Iris pigment epithelial cell (primary cell): ENCODE data around the gene DXO.
"Not testable (repeated sequence)": the region's sequence is repeated elsewhere in the genome, so short reads cannot be mapped to it uniquely, and the experiment has no call there.

Source experiments
- DNase-seq: peaks from one replicate; pipeline ENCODE4 v3.0.0-alpha.2; 2011; ENCODE audit warnings: low read depth

Gene DXO

DNA sequence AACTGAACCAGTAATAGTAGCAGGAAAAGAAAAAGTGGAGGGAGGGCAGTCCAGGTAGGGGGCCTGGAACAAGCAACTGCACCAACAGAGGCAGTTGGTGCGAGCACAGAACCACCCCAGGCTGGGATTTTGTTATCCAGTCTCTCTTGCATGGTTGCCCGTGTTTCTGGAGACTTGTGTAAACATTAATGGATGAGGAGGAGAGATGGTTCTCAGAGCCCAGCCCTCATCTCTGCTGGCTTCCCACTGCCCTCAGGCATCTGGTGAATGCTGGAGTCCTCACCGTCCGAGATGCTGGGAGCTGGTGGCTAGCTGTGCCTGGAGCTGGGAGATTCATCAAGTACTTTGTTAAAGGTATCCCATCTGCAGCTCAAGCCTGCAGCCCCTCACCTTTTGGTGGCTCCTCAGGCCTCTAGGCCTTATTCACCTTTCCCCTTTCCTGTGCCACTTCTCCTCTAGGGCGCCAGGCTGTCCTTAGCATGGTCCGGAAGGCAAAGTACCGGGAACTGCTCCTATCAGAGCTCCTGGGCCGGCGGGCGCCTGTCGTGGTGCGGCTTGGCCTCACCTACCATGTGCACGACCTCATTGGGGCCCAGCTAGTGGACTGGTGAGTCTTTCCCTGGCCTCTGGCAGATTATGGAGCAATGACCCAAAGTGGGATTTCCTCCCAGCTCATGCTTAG, 8.4 kb upstream of the DXO start:
- DNase-seq, result not testable (repeated sequence)

GRCh38 chr6:31979238-31979898, 7.4 kb upstream of the DXO start:
- DNase-seq, result no peak

DNA sequence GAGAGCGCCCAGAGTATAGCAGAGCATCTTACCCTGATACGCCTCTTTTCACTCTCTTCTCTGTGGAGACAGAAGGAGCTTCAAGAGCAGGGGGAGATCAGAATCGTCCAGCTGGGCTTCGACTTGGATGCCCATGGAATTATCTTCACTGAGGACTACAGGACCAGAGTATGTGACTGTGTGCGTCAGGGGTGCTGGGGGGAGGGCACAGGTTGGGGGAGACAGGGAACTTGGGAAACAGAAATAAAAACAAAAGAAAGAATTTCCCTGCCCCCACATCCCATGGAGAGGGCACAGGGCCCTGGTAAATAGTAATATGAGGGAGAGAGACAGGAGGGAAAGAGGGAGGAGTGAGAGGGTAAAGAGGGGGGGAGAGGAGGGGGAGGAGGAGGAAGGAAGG, 6.9 kb upstream of the DXO start:
- DNase-seq, result no peak

DNA sequence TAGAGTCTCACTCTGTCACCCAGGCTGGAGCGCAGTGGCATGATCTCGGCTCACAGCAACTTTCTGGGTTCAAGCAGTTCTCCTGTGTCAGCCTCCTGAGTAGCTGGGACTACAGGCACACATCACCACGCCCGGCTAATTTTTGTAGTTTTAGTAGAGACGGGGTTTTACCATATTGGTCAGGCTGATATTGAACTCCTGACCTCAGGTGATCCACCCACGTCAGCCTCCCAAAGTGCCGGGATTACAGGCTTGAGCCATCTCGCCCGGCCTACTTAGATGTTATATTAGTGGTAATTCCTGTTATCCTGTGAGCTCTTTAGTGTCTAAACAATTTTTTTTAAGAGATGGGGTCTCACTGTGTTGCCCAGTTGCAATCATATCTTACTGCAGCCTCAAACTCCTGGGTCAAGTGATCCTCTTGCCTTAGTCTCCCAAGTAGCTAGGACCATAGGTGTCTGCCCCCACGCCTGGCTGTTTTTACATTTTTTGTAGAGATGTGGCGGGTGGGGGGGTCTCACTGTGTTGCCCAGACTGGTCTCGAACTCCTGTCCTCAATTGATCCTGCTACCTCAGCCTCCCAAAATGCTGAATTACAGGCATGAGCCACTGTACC, 6.0 kb upstream of the DXO start:
- DNase-seq, result no peak

DNA sequence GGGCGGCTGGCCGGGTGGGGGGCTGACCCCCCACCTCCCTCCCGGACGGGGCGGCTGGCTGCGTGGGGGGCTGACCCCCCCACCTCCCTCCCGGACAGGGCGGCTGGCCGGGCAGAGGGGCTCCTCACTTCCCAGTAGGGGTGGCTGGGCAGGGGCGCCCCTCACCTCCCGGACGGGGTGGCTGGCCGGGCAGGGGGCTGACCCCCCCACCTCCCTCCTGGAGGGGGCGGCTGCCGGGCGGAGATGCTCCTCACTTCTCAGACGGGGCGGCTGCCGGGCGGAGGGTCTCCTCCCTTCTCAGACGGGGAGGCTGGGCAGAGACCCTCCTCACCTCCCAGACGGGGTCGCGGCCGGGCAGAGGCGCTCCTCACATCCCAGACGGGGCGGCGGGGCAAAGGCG, 4.1 kb upstream of the DXO start:
- DNase-seq, result not testable (repeated sequence)

GRCh38 chr6:31972709-31973350, 892 bp upstream of the DXO start:
- peak; percentile 80 for DNase-seq

- no peak for DNase-seq
Observed at GRCh38 chr6:31971279-31971992, 502 bp downstream of the DXO start.

- DNase-seq, result no peak
Observed at GRCh38 chr6:31970604-31971271, 1.2 kb downstream of the DXO start.

GRCh38 chr6:31969712-31970603, 2.0 kb downstream of the DXO start:
- DNase-seq, result peak; percentile 68

DNA sequence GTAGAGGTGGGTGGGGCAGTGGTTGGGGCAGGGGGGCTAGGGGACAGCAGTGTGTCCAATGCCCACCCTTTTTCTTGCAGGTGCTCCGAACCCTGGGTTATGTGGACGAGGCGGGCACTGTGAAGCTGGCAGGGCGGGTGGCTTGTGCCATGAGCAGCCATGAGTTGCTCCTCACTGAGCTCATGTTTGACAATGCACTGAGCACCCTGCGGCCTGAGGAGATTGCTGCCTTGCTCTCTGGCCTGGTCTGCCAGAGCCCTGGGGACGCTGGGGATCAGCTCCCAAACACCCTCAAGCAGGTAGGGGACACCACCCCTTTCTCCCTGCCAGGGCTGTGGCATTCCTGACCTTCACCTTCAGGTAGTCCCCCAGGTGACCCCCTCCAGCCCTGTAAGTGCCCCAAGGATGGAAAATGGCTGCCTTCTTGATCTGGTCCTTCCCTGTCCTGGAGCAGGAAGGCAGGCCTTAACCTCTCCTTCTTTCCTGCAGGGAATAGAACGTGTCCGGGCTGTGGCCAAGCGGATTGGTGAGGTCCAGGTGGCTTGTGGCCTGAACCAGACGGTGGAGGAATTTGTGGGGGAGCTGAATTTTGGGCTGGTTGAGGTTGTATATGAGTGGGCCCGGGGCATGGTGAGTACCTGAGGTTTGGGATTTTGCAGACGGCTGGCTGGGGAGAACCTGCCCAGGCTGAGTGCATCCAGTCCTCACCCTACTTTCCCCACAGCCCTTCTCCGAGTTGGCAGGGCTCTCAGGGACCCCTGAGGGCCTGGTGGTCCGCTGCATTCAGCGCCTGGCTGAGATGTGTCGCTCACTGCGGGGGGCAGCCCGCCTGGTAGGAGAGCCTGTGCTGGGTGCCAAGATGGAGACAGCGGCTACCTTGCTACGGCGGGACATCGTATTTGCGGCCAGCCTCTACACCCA, 2.9 kb downstream of the DXO start:
- no peak for DNase-seq

- DNase-seq, result no peak
Observed at GRCh38 chr6:31968326-31968725, 3.6 kb downstream of the DXO start.

GRCh38 chr6:31967926-31968320, 4.0 kb downstream of the DXO start:
- DNase-seq, result no peak

DNA sequence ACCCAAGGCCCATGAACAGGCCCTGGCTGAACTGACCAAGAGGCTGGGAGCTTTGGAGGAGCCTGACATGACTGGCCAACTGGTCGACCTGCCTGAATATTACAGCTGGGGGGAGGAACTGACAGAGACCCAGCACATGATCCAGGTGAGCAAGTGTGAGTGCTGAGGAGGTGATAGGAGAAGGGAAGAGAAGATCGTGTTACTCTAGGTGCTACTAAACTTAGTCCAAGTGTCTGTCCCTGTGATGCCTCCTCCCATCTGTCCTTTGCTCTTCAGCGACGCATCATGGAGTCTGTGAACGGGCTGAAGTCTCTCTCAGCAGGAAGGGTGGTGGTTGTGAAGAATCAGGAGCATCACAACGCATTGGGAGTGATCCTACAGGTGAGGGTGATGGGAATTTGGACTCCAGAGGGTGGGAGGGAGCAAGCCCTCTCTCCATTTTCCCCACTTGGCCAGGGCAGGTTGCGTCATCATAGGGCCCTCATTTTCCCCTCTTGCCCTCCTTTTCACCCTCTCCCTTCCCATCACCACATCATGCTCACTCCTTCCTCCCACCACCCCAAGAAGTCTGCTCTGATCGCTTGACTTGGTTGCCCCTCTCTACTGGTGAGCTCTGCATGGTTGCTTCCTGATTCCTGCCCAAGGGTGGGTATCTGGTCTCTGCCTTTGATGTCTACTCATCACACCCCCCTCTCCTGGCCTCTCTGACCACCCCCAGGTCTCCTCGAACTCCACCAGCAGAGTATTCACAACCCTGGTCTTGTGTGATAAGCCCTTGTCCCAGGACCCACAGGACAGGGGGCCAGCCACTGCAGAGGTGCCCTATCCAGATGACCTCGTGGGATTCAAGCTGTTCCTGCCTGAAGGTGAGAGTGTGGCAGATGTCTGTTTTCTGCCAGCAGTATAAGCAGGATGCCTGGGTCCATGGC, 4.7 kb downstream of the DXO start:
- no peak for DNase-seq

- no peak for DNase-seq
Observed at GRCh38 chr6:31966506-31966905, 5.4 kb downstream of the DXO start.

DNA sequence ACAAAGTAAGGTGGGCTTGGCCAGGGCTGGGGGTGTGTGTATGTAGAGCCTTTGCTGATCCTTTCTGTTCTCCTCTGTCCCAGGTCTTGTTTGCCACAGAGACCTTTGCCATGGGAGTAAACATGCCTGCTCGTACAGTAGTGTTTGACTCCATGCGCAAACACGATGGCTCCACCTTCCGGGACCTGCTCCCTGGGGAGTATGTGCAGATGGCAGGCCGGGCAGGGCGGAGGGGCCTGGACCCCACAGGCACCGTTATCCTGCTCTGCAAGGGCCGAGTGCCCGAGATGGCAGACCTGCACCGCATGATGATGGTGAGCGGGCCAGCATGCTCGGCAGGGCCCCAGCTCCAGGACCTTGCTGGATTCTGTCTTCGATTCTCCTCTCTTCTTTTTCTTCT, 6.2 kb downstream of the DXO start:
- DNase-seq, result no peak

GRCh38 chr6:31963921-31964320, 8.0 kb downstream of the DXO start:
- DNase-seq, result no peak

- no peak for DNase-seq
Observed at GRCh38 chr6:31961616-31962015, 10.3 kb downstream of the DXO start.
